Stimulated activated CD4-positive, alpha-beta T cell treated with anti-CD3 and anti-CD28 coated beads, Interleukin-12 subunit alpha, Interleukin-12 subunit beta, amount 100 ng/mL, for 24 hours (primary cell): Measurements from ENCODE around the gene MCAT.

Experiments
- DNase-seq, 2 experiments: peaks; one replicate each; pipeline ENCODE4 v3.0.0-alpha.2; 2020; ENCODE audit warnings: low read depth in 2 of 2

Gene MCAT

GRCh38 chr22:43094085-43094484 is 49.1 kb downstream of the MCAT start:
- no peak for DNase-seq

GRCh38 chr22:43092085-43092484 is 51.1 kb downstream of the MCAT start:
- DNase-seq: no peak

DNA sequence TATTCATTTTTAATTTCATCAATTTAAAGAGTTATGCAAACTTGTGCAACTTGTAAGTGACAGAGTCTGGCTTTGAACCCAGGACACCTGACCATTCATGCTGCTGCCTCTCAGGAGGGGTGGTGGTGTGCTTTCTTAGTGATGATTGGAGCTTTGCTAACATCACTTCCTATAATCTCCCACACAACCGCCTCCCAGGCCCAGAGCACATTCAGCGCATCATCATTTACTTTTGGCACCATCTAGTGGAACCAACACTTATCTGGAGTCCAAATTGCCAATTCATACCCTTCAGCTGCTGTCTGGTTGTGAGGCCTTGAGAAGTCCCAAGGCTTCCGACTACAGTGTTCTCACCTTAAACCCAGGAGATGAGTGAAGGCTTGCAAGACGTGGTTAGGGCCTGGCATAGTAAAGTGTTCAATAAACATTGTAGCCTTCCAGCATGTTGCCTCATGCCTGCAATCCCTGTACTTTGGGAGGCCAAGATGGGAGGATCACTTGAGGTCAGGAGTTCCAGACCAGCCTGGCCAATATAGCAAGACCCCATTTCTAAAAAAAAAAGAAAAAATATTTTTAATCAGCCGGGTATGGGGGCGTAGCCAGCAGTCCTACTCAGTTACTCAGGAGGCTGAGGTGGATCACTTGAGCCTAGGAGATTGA is 52.9 kb downstream of the MCAT start:
- peak; percentile 12 to 40 for DNase-seq

DNA sequence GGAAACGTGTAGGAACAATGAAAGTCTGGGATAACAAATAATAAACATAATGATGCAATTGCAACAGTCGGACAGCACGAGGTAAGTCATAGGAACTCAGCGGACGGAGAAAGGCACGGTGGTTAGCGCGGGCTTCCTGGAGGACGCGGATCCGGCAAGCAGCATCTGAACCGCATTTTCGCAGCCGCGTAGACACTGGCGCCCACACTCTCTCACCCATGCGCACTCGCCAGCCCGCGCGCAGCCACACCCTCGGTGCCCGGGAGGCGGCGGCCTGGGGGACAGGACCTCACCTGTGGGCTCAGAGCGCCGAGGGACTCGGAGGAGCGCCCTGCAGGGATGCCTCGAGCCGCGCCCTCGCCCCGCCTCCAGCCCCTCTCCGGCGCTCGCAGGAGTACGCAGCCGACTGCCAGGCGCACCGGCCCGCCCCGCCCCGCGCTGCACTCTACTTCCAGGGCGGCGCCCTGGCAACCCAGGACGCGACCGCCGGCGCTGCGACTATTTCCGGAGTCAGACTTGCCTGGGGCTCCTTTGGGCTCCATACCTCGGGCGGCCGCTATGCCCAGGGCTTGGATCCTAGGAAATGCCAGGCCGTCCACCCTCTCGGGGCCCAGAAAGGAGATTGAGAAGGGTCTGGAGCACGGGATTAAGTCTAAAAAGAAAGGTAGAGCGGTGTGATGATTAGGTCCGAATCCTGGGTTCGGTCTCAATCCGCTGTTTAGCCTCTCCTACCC is 54.0 kb downstream of the MCAT start, which contains the start of gene TTLL1:
TTLL1 (minus strand) TSS at position 408 of the 734 bp plus-strand sequence. CDS start 13,805 bp downstream, outside the sequence.
- peak; percentile 85 to 90 for DNase-seq

DNA sequence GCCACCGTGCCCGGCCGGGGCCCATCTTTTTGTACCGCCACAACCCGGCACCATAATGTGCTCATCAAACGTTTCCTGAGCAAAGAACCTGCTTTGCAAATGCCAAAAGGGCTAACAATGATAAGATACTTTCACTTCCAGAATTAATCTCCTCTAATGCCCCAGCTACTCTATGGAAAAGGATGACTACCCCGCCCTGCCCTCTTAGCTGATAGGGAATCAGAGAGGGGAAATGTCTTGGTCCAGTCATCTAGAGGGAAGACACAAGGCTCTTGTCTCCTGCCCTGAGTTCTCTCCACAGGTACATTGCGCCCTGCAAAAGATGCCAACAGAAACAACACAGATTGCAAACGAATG is 54.6 kb downstream of the MCAT start:
- no peak for DNase-seq

- no peak for DNase-seq
Measured at GRCh38 chr22:43085658-43086606, 57.3 kb downstream of the MCAT start.
